ENCODE measurements around the gene PRR19. TPM values are rescaled to one million over a fixed set of nuclear protein-coding genes. Genes with fewer than 3 reads are reported as not detected.
A peak's percentile ranks its signal among the peaks of the same experiment; 100 is the strongest.

Gene PRR19
- total RNA-seq, 4 donors from 2014 or later: 0.17 to 0.50 TPM; not detected in 2

GRCh38 chr19:42326969-42327368 is 25.0 kb downstream of the PRR19 start:
- no peaks in the 10 kb centered on the region for H3K36me3 ChIP-seq
- no peak for TF ChIP-seq EP300 (IDR thresholded peaks at IDR 0.05)
- no peak for TF ChIP-seq POLR2AphosphoS5 (IDR thresholded peaks at IDR 0.05)
- TF ChIP-seq POLR2A (IDR thresholded peaks at IDR 0.05; ENCODE audit: low read depth): no peak
- no peak for TF ChIP-seq CTCF (IDR thresholded peaks at IDR 0.05)
- H3K4me3 ChIP-seq: peak overlapping the region in 1 of 4 donors; percentile 91
- no peak overlapping the region for H3K27ac ChIP-seq (replicated peaks in 1 of 4)
- H3K4me1 ChIP-seq: peaks cover 31 to 54% (median 43%) of the 10 kb centered on the region in 4 donors
- no peaks in the 10 kb centered on the region for H3K9me3 ChIP-seq
- intact Hi-C loops (cut with DNase I): loop anchor here (5.0 to 10.0 kb wide), 2 partner anchors 70 to 192 kb away; partner anchors contain the start of gene POU2F2
- no peak for DNase-seq (ENCODE audit: extremely low spot score)
- H3K27me3 ChIP-seq: peaks cover 9 to 30% (median 19%) of the 10 kb centered on the region in 4 donors

- intact Hi-C loops (cut with DNase I): loop anchor here (5.0 to 10.0 kb wide), 2 partner anchors 70 to 193 kb away; partner anchors contain the start of gene POU2F2
These were observed 25.4 kb downstream of the PRR19 start for GRCh38 chr19:42327381-42327780.

GRCh38 chr19:42328106-42328505 is 26.2 kb downstream of the PRR19 start:
- peaks cover 31 to 54% (median 43%) of the 10 kb centered on the region in 4 donors for H3K4me1 ChIP-seq
- H3K36me3 ChIP-seq: peaks cover 0 to 3% (median 0%) of the 10 kb centered on the region in 4 donors
- H3K9me3 ChIP-seq: no peaks in the 10 kb centered on the region
- 64% methylated on average over 1 of the region's 1 CpG for WGBS
- DNase-seq (ENCODE audit: extremely low spot score): no peak
- no peak overlapping the region for H3K27ac ChIP-seq (replicated peaks in 1 of 4)
- intact Hi-C loops (cut with DNase I): loop anchor here (5.0 to 10.0 kb wide), 2 partner anchors 69 to 193 kb away; partner anchors contain the start of gene POU2F2
- H3K4me3 ChIP-seq: no peak overlapping the region
- TF ChIP-seq POLR2A (IDR thresholded peaks at IDR 0.05; ENCODE audit: low read depth) (no peak), EP300 (IDR thresholded peaks at IDR 0.05) (no peak), POLR2AphosphoS5 (IDR thresholded peaks at IDR 0.05) (no peak), CTCF (IDR thresholded peaks at IDR 0.05) (no peak)
- H3K27me3 ChIP-seq: peaks cover 9 to 18% (median 17%) of the 10 kb centered on the region in 4 donors

More at GRCh38 chr19:42327381-42327780, 25.4 kb downstream of the PRR19 start:
- no peak overlapping the region for H3K4me3 ChIP-seq
- WGBS: 88% methylated on average over 5 of the region's 5 CpGs
- TF ChIP-seq POLR2A (IDR thresholded peaks at IDR 0.05; ENCODE audit: low read depth) (no peak), EP300 (IDR thresholded peaks at IDR 0.05) (no peak), CTCF (IDR thresholded peaks at IDR 0.05) (no peak), POLR2AphosphoS5 (IDR thresholded peaks at IDR 0.05) (no peak)
- H3K27ac ChIP-seq (replicated peaks in 1 of 4): no peak overlapping the region
- DNase-seq (ENCODE audit: extremely low spot score): no peak
- peaks cover 9 to 26% (median 19%) of the 10 kb centered on the region in 4 donors for H3K27me3 ChIP-seq
- peaks cover 31 to 54% (median 43%) of the 10 kb centered on the region in 4 donors for H3K4me1 ChIP-seq
- H3K36me3 ChIP-seq: no peaks in the 10 kb centered on the region
- H3K9me3 ChIP-seq: no peaks in the 10 kb centered on the region

- intact Hi-C loops (cut with DNase I): loop anchor here (5.0 to 10.0 kb wide), 2 partner anchors 68 to 194 kb away; partner anchors contain the start of gene POU2F2
These were observed 26.9 kb downstream of the PRR19 start for GRCh38 chr19:42328854-42329253.

More at GRCh38 chr19:42328854-42329253, 26.9 kb downstream of the PRR19 start:
- Histone ChIP-seq H3K9me3 (no peaks in the 10 kb centered on the region), H3K27ac (replicated peaks in 1 of 4) (no peak overlapping the region), H3K4me3 (no peak overlapping the region), H3K4me1 (peaks cover 31 to 49% (median 40%) of the 10 kb centered on the region in 4 donors), H3K36me3 (peaks cover 0 to 11% (median 5%) of the 10 kb centered on the region in 4 donors), H3K27me3 (peaks cover 5 to 11% (median 10%) of the 10 kb centered on the region in 4 donors)
- no peak for TF ChIP-seq EP300 (IDR thresholded peaks at IDR 0.05)
- TF ChIP-seq POLR2AphosphoS5 (IDR thresholded peaks at IDR 0.05): no peak
- no peak for TF ChIP-seq POLR2A (IDR thresholded peaks at IDR 0.05; ENCODE audit: low read depth)
- TF ChIP-seq CTCF (IDR thresholded peaks at IDR 0.05): no peak
- DNase-seq (ENCODE audit: extremely low spot score): no peak
- WGBS: 66% methylated on average over 2 of the region's 2 CpGs
